Choroid plexus epithelial cell (primary cell): Measurements from ENCODE around the gene BORCS5.

ENCODE experiments used
- DNase-seq: peaks from one replicate; pipeline ENCODE4 v3.0.0-alpha.2; 2010; ENCODE audit warnings: low read depth
- H3K4me3 ChIP-seq: 2 replicates; pipeline ENCODE4 v1.5.1; 2011; ENCODE audit warnings: low read depth, mild to moderate bottlenecking, control low read depth, low read length, moderate library complexity
- TF ChIP-seq, protein P1 (sequence below): conservative IDR thresholded peaks from 2 replicates; pipeline ENCODE4 v1.5.1; 2011; ENCODE audit warnings: low read depth, mild to moderate bottlenecking, control low read depth, inconsistent platforms, low read length, moderate library complexity

Gene BORCS5

GRCh38 chr12:12447236-12447635 lies 90.4 kb downstream of the BORCS5 start:
- no peak overlapping the region for H3K4me3 ChIP-seq
- TF ChIP-seq, protein P1, sequence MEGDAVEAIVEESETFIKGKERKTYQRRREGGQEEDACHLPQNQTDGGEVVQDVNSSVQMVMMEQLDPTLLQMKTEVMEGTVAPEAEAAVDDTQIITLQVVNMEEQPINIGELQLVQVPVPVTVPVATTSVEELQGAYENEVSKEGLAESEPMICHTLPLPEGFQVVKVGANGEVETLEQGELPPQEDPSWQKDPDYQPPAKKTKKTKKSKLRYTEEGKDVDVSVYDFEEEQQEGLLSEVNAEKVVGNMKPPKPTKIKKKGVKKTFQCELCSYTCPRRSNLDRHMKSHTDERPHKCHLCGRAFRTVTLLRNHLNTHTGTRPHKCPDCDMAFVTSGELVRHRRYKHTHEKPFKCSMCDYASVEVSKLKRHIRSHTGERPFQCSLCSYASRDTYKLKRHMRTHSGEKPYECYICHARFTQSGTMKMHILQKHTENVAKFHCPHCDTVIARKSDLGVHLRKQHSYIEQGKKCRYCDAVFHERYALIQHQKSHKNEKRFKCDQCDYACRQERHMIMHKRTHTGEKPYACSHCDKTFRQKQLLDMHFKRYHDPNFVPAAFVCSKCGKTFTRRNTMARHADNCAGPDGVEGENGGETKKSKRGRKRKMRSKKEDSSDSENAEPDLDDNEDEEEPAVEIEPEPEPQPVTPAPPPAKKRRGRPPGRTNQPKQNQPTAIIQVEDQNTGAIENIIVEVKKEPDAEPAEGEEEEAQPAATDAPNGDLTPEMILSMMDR = no peak
- no peak for DNase-seq

GRCh38 chr12:12447837-12448236 lies 91.0 kb downstream of the BORCS5 start:
- no peak for DNase-seq
- no peak overlapping the region for H3K4me3 ChIP-seq
- TF ChIP-seq, protein P1 = no peak

DNA sequence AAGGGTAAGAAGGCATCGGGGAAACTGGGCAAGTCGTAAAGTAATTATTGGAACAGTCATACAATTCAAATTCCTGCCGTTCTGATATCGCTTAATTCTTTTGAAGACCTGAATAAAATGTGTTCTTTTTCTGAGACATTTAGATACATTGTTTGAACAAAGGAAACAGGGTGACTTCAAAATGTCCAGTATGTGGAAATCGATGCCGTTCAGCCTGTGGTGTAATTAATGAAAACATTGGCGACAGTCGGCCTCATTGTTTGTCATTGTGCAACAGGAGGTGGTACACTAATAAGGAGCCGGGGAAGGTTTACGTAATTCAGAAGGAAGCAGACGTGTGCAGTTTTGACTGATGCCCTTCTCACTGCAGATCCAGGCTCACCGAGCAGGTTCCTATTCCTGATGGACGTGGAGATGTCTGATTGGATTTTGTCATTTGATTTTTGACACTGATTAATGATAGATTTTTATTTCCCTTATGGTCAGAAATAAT lies 92.7 kb downstream of the BORCS5 start:
- no peak overlapping the region for H3K4me3 ChIP-seq
- peak; percentile 64 for DNase-seq
- TF ChIP-seq, protein P1 = no peak

- DNase-seq = no peak
- H3K4me3 ChIP-seq = no peak overlapping the region
- TF ChIP-seq, protein P1 = no peak
These were observed 93.2 kb downstream of the BORCS5 start for GRCh38 chr12:12450043-12450471.

DNA sequence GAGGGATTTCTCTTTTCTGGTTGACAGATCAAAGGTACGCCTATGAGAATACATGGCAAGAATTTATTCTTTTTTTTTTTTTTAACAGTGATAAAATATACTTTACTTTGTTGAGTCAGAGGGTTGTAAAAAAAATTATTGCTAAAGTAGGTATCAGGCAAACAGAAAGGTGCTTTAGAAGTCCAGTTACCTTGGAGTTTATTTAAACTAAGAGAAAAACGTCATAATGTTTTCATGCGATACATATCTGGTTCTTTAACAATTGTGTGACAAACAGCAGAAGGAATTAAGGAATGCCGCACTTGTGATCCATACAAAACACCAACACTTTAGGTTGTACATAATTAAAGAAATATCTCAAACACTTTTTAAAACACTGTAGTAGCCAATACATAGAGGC lies 94.2 kb downstream of the BORCS5 start:
- TF ChIP-seq, protein P1 = no peak
- no peak overlapping the region for H3K4me3 ChIP-seq
- DNase-seq = no peak

DNA sequence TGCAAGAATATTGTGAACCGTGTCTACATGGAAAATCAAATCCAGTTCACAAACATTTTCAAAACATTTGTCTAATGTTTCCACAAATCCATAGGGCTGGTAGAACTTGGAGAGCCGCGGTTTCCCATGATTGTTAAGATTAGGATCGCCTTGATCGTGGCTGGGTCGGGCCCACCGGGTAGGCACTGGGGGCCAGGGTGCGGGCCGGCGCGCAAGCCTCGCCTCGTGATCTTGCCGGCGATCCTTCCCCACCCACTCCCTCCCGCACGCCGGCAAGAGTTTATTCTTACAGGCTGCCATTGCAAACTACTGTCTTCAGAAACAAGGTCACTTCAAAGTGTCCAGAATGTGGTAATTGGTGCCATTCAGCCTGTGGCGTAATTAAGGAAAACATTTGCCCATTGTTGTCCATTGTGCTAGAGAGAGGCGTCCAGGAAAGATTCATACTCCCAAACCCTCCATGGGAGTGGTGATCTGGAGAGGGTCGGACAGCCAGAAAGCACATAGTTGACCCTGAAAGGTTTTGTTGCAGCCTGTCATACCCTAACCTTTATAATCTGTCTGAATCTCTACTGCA lies 95.5 kb downstream of the BORCS5 start:
- no peak overlapping the region for H3K4me3 ChIP-seq
- TF ChIP-seq, protein P1 = no peak
- DNase-seq = no peak

DNA sequence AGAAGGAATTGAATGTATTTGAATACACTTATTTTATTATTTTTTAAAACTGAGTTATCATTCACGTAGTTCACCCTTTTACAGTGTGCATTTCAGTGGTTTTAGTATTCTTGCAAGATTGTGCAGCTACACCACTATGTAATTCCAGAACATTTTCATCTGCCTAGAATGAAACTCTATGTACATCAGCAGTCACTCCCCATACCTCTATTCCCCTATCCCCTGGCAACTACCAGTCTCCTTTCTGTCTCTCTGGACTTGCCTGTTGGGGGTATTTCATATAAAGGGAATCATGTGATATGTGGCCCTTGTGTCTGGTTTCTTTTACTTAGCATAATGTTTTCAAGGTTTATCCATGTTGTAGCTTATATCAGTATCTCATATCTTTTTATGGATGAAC lies 96.8 kb downstream of the BORCS5 start:
- TF ChIP-seq, protein P1 = no peak
- no peak overlapping the region for H3K4me3 ChIP-seq
- DNase-seq = no peak
